B cell (primary cell): ENCODE results near the gene XXYLT1. TPM values are rescaled to one million over a fixed set of nuclear protein-coding genes. Genes with fewer than 3 reads are reported as not detected.

Experiments used
- ATAC-seq: fragments of 200-7000 bp; cut with Tn5 transposase; one replicate; pipeline ENCODE4 v1.10.0; 2021; ENCODE audit warnings: low read depth, mild to moderate bottlenecking, moderate number of reproducible peaks, moderate library complexity
- CTCF ChIA-PET: fragments of 350-600 bp; sonication (Branson Sonifier 250); formaldehyde crosslinking; loops from one replicate; lab custom pipeline; 2021; ENCODE audit warnings: antibody characterized with exemption, inconsistent platforms; lab: Charles Lee
- POLR2A ChIA-PET: fragments of 350-600 bp; sonication (Branson Sonifier 250); formaldehyde crosslinking; loops from one replicate; lab custom pipeline; 2021; ENCODE audit warnings: antibody characterized with exemption; lab: Charles Lee
- DNase-seq: peaks from one replicate; pipeline ENCODE4 v3.0.0; 2013
- H2AFZ ChIP-seq: 2 replicates; pipeline ENCODE4 v1.6.1; 2012; ENCODE audit warnings: mild to moderate bottlenecking, low read depth, low read length; ENCODE audit not compliant: insufficient read depth, poor library complexity, severe bottlenecking
- H3K27ac ChIP-seq, 2 donors: 1 replicate in 1 of 2; 2 replicates in 1 of 2; pipeline ENCODE4 v1.5.1; 2012 to 2013; ENCODE audit warnings: low read length in 2 of 2, mild to moderate bottlenecking in 2 of 2, moderate library complexity in 1 of 2
- H3K27me3 ChIP-seq, 4 experiments: fragments of 200-600 bp in 1 of 4; sonication (generic) in 1 of 4; replicated peaks in 1 of 4; 1 replicate in 2 of 4; 2 replicates in 2 of 4; pipeline versions ENCODE4 v1.6.1 to v1.7.0; 2013 to 2016; ENCODE audit warnings: low read length in 3 of 4, mild to moderate bottlenecking in 2 of 4, mixed read lengths in 1 of 4, moderate library complexity in 1 of 4; ENCODE audit not compliant: insufficient read depth in 4 of 4, control insufficient read depth in 3 of 4; ENCODE audit errors: control extremely low read depth in 1 of 4
- H3K36me3 ChIP-seq, 2 experiments: replicated peaks in 1 of 2; 1 replicate in 1 of 2; 2 replicates in 1 of 2; pipeline versions ENCODE4 v1.6.1 to v1.7.1; 2013; ENCODE audit warnings: low read length in 1 of 2; ENCODE audit not compliant: insufficient read depth in 2 of 2, control insufficient read depth in 1 of 2; ENCODE audit errors: control extremely low read depth in 1 of 2, extremely low read depth in 1 of 2
- H3K4me1 ChIP-seq, 2 donors: fragments of 200-600 bp in 1 of 2; sonication (generic) in 1 of 2; 1 replicate in 1 of 2; 2 replicates in 1 of 2; pipeline versions ENCODE4 v1.5.1 to v1.6.1; 2013 to 2017; ENCODE audit warnings: low read length in 2 of 2; ENCODE audit not compliant: control insufficient read depth in 2 of 2, insufficient read depth in 2 of 2
- H3K4me2 ChIP-seq: replicated peaks from 2 replicates; pipeline ENCODE3; 2012; ENCODE audit warnings: mild to moderate bottlenecking, low read depth, low read length; ENCODE audit not compliant: poor library complexity, severe bottlenecking
- H3K4me3 ChIP-seq, 5 experiments: fragments of 200-600 bp in 1 of 5; sonication (generic) in 1 of 5; 1 replicate in 3 of 5; 2 replicates in 2 of 5; pipeline versions ENCODE4 v1.5.1 to v1.7.0; 2011 to 2016; ENCODE audit warnings: low read length in 4 of 5, mild to moderate bottlenecking in 4 of 5, low read depth in 2 of 5, control low read depth in 1 of 5, moderate library complexity in 1 of 5; ENCODE audit not compliant: insufficient read depth in 1 of 5; ENCODE audit errors: control extremely low read depth in 1 of 5, extremely low read depth in 1 of 5
- H3K79me2 ChIP-seq: fragments of 200-600 bp; sonication (generic); one replicate; pipeline ENCODE4 v1.6.0; 2016; ENCODE audit warnings: low read length; ENCODE audit not compliant: control insufficient read depth, insufficient read depth
- H3K9ac ChIP-seq: fragments of 200-600 bp; sonication (generic); 2 replicates; pipeline ENCODE4 v1.6.1; 2017; ENCODE audit warnings: mild to moderate bottlenecking, low read length, moderate library complexity
- H3K9me3 ChIP-seq, 3 donors: one replicate each; pipeline versions ENCODE4 v1.6.1 to v1.7.1; 2013; ENCODE audit warnings: low read length in 2 of 3; ENCODE audit not compliant: control insufficient read depth in 2 of 3, insufficient read depth in 1 of 3; ENCODE audit errors: control extremely low read depth in 1 of 3
- H4K20me1 ChIP-seq: 2 replicates; pipeline ENCODE4 v1.6.0; 2012; ENCODE audit warnings: mild to moderate bottlenecking, low read length; ENCODE audit not compliant: insufficient read depth, control insufficient read depth, poor library complexity, severe bottlenecking
- H3K27ac Mint-ChIP-seq: one replicate; pipeline ENCODE4 v1.8.0; 2021; ENCODE audit warnings: mixed read lengths
- H3K27me3 Mint-ChIP-seq: one replicate; pipeline ENCODE4 v1.8.0; 2021; ENCODE audit warnings: mixed read lengths
- H3K4me1 Mint-ChIP-seq: one replicate; pipeline ENCODE4 v1.8.0; 2021; ENCODE audit warnings: mixed read lengths
- H3K4me3 Mint-ChIP-seq: one replicate; pipeline ENCODE4 v1.8.0; 2021; ENCODE audit warnings: mixed read lengths
- H3K9me3 Mint-ChIP-seq: one replicate; pipeline ENCODE4 v1.8.0; 2022; ENCODE audit warnings: mixed read lengths; ENCODE audit not compliant: insufficient read depth
- CTCF ChIP-seq: fragments of 200-600 bp; IDR thresholded peaks from one replicate; pipeline ENCODE4 v1.8.0; 2022; ENCODE audit warnings: antibody characterized with exemption, mild to moderate bottlenecking
- EZH2 ChIP-seq: IDR thresholded peaks from 2 replicates; pipeline ENCODE4 v1.6.1; 2012; ENCODE audit warnings: borderline replicate concordance, low read depth, mild to moderate bottlenecking, moderate library complexity, low read length; ENCODE audit not compliant: insufficient read depth, poor library complexity, severe bottlenecking
- WGBS: methylation state at CpG from one replicate; pipeline ENCODE4 v1.1.5; 2013; ENCODE audit warnings: missing lambda C conversion rate; ENCODE audit not compliant: insufficient coverage; 5-methylcytosine and 5-hydroxymethylcytosine counted together
- intact Hi-C: fragments of 100-400 bp; cut with micrococcal nuclease; formaldehyde crosslinking; loops from one replicate; pipeline ENCODE4 v1.10.0; 2022
- polyA plus RNA-seq: library from polyadenylated mRNA; depleted of rRNA; stranded (reverse); fragments of >200 nt; gene quantifications from 2 replicates; pipeline ENCODE4 v1.2.3, GENCODE V29; 2012
- total RNA-seq, 2 donors: library from RNA; stranded (reverse); fragments of 120-200 nt in 1 of 2; gene quantifications; 1 replicate in 1 of 2; 2 replicates in 1 of 2; pipeline versions ENCODE4 v1.2.3 to v1.2.4, GENCODE V29; 2013 to 2022

XXYLT1 gene
- total and polyA plus RNA-seq, 2 donors (not counting 1 experiment from before 2014, with no cell fraction given), result 2.6 to 11.2 TPM

DNA sequence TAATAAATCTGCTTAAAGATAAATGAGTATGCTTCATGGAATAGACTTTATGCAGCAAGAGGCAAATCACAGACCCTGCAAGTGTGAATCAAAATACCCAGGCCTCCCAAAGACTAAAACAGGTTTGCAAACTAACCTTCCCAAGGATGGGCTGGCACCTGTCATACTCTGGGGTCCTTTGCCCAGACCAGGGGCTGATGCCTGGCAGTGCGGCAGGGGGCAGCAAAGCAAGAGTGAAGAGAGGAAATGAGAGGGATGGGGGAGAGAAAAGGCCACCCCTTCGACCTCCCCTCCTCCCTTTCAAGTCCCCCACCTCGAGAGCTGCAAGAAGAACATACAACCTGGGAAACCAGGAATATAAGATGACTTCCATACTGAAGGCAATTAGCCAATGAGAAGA, 31.8 kb downstream of the XXYLT1 start:
- TF ChIP-seq CTCF, result no peak
- no peak for TF ChIP-seq EZH2
- Mint-ChIP-seq H3K27me3 (no peaks in the 10 kb centered on the region), H3K27ac (no peak overlapping the region), H3K4me1 (no peaks in the 10 kb centered on the region), H3K4me3 (no peak overlapping the region), H3K9me3 (no peaks in the 10 kb centered on the region)
- no peak for DNase-seq
- no peak overlapping the region for H3K4me3 ChIP-seq
- H3K4me1 ChIP-seq, result no peaks in the 10 kb centered on the region
- H3K4me2 ChIP-seq, result no peak overlapping the region
- ChIA-PET POLR2A (interaction anchor here (1.0 kb wide), 1 partner anchor 110 kb away, joined by 3 read pairs; no protein-coding TSS in a partner anchor), CTCF (no interaction called here)
- no peaks in the 10 kb centered on the region for H3K36me3 ChIP-seq
- H3K27me3 ChIP-seq, result peaks cover 0 to 5% (median 1%) of the 10 kb centered on the region in 4 experiments
- peaks cover 4% of the 10 kb centered on the region for H3K79me2 ChIP-seq
- no peak overlapping the region for H2AFZ ChIP-seq
- intact Hi-C loops, result no loop called here
- H4K20me1 ChIP-seq, result no peaks in the 10 kb centered on the region
- H3K27ac ChIP-seq, result no peak overlapping the region
- peaks cover 0 to 23% (median 10%) of the 10 kb centered on the region in 3 donors for H3K9me3 ChIP-seq
- WGBS, result no CpG with 5 or more reads among the region's 3 CpGs
- ATAC-seq, result no peak
- no peak overlapping the region for H3K9ac ChIP-seq

GRCh38 chr3:195238586-195239118, 32.3 kb downstream of the XXYLT1 start:
- H2AFZ ChIP-seq, result no peak overlapping the region
- H4K20me1 ChIP-seq, result no peaks in the 10 kb centered on the region
- ChIA-PET POLR2A (interaction anchor here (1.0 kb wide), 1 partner anchor 110 kb away, joined by 3 read pairs; no protein-coding TSS in a partner anchor), CTCF (no interaction called here)
- no peaks in the 10 kb centered on the region for H3K4me1 ChIP-seq
- WGBS, result 67% methylated on average over 5 of the region's 10 CpGs
- no peak overlapping the region for H3K27ac ChIP-seq
- H3K4me1 Mint-ChIP-seq, result no peaks in the 10 kb centered on the region
- peaks cover 4% of the 10 kb centered on the region for H3K79me2 ChIP-seq
- no peak overlapping the region for H3K4me3 Mint-ChIP-seq
- no peak overlapping the region for H3K4me3 ChIP-seq
- H3K36me3 ChIP-seq, result no peaks in the 10 kb centered on the region
- no peak overlapping the region for H3K4me2 ChIP-seq
- no peak overlapping the region for H3K9ac ChIP-seq
- H3K27me3 Mint-ChIP-seq, result no peaks in the 10 kb centered on the region
- H3K9me3 ChIP-seq, result peaks cover 0 to 23% (median 10%) of the 10 kb centered on the region in 3 donors
- DNase-seq (no peak), ATAC-seq (no peak)
- intact Hi-C loops, result no loop called here
- no peak overlapping the region for H3K27ac Mint-ChIP-seq
- peaks cover 0 to 5% (median 1%) of the 10 kb centered on the region in 4 experiments for H3K27me3 ChIP-seq
- no peaks in the 10 kb centered on the region for H3K9me3 Mint-ChIP-seq
- TF ChIP-seq EZH2 (no peak), CTCF (no peak)
